Myocyte (in vitro differentiated cells): ENCODE data around the gene HCFC1R1. TPM values are rescaled to one million over a fixed set of nuclear protein-coding genes. Genes with fewer than 3 reads are reported as not detected.
A peak's percentile ranks its signal among the peaks of the same experiment; 100 is the strongest.

Experiments used
- DNase-seq: peaks from one replicate; pipeline ENCODE4 v3.0.0-alpha.2; 2012; ENCODE audit warnings: low read depth
- total RNA-seq: library from RNA; depleted of rRNA; stranded (reverse); fragments of >200 nt; gene quantifications from 2 replicates; pipeline ENCODE4 v1.2.3, GENCODE V29; 2014

HCFC1R1 gene
- total RNA-seq, 1 donor from 2014 or later: 34.9 TPM

DNA sequence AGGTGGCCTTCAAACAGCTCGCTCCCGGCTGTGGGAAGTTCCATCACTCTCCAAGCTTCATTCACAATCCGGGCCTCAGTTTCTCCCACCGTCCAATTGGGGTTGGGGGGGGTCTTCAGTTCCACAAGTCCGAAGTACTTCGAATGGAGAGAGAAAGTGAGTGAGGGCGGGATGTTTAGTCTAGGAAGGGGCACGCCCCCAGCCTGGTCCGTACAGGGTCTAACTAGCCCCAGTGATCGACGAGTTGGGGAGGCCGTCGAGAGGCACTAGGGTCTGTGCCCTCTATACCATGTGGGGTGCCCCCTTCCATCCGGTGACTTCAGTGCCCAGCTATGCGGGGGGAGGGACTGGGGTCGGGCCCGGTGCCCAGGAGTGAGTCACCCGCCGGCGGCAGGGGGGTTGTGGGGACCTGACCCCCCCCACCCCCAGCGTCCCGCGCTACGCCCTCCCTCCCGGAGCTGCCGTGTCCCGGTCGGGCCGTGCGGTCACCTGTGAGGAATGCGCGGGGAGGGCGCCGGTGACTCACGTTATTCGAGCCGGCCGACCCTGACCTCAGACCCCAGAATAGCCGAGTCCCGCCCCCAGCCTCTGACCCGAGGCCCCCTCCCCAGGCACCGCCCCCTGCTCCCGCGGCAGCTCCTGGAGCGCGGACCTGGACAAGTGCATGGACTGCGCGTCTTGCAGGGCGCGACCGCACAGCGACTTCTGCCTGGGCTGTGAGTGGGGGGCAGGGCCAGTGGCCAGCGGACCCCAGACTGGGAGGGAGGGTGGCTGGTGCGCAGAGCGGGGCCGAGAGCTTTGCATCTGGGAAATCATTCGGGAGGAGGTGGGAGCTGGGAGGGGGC, 2.9 kb downstream of the HCFC1R1 start:
- peak; percentile 91 for DNase-seq

DNA sequence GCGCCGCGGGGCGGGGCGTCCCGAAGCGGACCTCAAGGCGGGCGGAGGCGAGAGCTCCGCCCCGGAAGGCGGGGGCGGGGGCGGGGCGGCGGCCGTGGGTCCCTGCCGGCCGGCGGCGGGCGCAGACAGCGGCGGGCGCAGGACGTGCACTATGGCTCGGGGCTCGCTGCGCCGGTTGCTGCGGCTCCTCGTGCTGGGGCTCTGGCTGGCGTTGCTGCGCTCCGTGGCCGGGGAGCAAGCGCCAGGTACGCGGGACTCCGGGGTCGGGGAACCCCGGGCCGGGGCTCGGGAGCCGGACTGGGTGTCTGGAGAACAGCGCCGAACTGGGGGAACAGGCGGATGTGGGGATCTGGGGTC, 3.5 kb downstream of the HCFC1R1 start, which contains the start of gene TNFRSF12A:
Gene TNFRSF12A, plus strand, starts transcription at position 122 of the 357 bp plus-strand sequence. Its CDS starts 30 bp downstream, at position 152.
- DNase-seq: peak; percentile 79

DNA sequence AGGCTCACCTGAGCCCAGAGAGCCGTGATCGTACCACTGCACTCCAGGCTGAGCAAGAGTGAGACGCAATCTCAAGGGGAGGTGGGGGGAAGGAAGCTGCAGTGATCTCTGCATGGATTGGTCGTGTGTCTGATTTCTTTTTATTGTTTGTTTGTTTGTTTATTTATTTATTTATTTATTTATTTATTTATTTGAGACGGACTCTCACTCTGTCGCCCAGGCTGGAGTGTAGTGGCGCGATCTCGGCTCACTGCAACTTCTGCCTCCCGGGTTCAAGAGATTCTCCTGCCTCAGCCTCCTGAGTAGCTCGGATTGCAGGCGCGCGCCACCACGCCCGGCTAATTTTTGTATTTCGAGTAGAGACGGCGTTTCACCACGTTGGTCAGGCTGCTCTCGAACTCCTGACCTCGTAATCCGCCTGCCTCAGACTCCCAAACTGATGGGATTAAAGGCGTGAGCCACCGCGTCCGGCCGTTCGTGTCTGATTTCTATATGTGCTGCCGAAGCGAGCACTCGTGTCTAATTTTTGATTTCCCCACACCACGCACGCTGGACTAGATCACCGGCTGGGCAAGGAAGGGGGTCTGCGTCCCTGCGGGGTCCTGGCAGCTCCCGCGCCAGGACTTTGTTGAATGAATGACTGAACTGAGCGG, 4.0 kb downstream of the HCFC1R1 start:
- no peak for DNase-seq

DNA sequence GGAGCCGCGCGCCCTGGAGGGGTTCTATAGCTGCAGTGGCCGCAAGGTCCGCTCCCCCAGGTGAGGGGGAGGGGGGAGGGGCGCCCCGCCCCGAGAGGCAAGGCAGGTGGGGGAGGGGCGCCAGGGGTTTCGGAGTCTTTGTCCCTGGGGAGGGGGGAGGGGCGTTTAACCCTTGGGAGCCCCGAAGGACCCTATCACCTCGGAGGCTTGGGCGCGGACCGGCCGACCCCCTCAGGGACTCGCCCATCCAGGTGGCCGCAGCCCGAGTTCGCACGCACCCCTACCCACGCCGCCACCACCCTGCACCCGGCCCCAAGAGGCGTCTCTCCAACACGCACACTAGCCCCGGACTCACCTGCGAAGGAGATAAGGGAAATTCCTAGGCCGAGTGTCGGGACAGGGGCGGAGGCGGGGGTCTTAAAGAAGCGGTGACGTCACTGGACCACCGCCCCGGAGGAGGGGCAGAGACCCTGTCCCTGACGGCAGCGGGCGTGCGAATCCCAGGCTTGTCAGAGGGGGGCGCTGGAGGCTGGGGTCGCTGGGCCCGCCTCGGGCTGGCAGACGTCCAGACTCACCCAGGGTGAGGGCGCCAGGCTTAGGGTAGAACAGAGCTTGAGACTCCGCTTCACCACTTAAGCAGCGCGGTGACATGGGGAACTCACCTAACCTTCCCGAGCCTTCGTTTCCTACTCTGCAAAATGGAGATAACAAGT, 5.8 kb downstream of the HCFC1R1 start, which contains the start of gene CLDN6:
Gene CLDN6, minus strand, starts transcription at position 390 of the 713 bp plus-strand sequence. CDS start 2,162 bp downstream, outside the sequence.
- no peak for DNase-seq

DNA sequence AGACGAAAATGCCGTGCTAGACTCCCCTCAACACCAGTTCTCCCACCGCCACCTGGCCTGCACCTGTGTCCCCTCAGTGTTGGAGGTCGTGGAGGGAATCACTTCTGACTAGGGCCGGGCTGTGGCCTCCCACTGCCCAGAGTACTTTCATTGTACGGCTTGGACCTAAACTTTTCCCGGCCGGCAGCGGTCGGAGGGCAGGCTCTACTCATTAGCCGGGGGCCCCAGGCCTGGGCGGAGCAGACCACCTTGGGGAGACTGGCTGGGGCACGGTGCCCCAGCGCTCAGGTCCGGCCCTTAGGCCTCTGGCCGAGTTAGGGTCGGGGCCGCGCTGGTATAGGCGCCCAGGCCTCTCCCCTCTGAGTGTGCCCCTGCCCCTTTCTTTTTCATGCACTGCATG, 6.4 kb downstream of the HCFC1R1 start:
- no peak for DNase-seq

DNA sequence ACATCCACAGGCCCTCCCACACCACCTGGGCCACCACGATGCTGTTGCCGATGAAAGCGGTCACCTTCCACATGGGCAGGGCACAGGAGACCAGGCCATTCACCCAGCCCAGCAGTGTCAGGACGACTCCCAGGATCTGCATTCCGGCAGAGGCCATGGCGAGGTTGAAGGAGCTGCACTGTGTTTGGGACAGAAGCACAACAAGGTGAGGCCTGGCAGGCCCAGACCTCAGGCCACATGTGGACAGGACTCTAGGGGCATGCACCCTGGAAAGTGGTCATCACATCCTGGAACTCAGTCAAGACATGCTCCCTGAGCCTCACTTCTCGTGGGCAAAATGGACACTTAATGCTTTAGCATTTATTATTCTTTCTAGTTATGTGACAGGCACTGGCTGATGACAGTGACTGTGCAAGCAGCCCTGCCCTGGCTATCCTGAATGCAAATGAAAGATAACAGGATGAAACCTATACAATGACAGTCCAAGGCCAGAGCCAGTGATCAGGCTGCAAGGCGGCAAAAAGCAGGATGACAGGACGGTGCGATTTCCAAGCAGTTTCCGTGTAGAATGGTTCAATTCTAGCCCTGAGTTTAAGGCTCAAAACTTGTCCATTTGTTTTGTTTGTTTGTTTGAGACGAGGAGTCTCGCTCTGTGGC, 7.7 kb downstream of the HCFC1R1 start:
- no peak for DNase-seq

DNA sequence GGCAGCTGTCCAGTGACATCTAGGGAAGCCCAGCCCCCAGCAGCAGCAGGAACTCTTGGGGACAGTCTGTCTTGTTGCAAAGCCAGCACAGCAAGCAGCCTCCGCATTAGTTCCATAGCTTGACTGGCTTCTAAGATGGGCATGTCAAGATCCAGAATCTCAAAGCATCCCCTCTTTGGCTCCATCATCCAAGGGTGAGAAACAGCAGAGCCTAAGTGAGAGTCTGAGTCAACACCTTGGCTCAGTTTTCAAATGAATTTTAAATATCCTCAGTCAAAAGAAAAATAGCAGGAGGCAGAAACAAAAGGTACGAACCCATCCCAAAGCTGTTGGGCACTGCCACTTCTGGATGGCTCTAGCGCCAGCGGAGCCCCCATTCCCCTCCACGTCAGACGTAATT, 8.8 kb downstream of the HCFC1R1 start:
- DNase-seq: no peak

DNA sequence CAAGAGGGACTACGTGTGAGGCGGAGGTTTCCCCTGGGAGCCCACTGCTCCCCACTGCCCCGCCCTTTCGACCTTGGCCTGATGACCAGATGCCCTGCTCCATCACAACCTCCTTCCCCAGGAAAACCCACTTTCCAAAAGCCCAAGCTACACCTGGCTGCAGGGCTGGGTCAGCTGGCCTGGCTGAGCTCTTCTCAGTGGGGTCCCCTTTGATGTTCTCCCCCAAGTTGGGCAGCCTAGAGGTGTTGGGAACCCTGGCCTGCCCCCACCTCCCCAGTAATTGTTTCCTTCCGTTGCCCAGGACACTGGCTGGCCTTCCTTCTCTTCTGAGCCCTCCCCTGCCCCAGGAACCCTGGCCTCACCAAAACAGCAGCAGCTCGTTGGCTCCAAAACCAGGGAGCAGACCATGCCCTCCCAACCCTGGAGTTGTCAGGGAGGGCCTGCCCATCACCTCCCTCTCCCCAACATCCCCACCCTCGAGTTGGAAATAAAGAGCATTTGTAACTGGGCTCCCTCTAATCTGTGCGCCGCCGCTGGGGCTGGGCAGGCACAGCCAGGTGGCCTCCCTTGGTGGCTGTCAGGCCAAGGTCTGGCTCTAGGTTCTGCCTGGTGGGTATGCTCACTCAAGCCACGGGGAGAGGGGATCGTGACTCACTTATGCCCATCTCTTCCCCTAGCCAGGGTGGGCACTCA, 9.6 kb downstream of the HCFC1R1 start:
- DNase-seq: no peak

DNA sequence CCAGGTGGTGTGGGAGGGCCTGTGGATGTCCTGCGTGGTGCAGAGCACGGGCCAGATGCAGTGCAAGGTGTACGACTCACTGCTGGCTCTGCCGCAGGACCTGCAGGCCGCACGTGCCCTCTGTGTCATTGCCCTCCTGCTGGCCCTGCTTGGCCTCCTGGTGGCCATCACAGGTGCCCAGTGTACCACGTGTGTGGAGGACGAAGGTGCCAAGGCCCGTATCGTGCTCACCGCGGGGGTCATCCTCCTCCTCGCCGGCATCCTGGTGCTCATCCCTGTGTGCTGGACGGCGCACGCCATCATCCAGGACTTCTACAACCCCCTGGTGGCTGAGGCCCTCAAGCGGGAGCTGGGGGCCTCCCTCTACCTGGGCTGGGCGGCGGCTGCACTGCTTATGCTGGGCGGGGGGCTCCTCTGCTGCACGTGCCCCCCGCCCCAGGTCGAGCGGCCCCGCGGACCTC, 10.2 kb downstream of the HCFC1R1 start:
- DNase-seq: no peak

DNA sequence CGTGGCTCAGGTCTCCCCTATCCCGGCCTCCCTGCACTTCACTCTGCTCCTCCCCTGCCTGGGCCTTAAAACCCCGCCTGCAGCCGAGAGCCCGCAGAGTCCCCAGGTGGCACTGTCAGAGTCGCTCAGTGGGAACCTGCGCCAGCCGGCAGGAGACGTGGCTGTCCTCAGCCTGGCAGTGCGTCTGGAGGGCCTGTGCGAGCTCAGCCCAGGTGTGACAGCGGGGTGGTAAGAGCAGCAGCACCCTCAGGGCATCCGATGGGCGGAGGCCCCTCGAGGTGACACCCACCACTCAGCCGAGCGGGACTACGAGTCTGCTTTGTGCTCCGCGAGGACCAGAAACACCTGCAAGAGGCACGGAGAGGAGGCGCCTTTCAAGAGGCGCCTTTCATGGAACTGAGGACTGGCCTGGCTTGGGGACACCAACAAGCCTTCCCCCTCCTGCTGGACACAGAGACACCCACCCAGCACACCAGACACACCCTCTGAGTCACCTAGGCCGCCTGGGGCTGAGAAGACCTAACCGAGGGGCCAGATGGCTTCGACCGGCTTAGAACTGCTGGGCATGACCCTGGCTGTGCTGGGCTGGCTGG, 10.8 kb downstream of the HCFC1R1 start, which contains the start of gene CLDN9:
Gene CLDN9, plus strand, starts transcription at position 96 of the 593 bp plus-strand sequence. Its CDS starts 440 bp downstream, at position 536.
- no peak for DNase-seq

DNA sequence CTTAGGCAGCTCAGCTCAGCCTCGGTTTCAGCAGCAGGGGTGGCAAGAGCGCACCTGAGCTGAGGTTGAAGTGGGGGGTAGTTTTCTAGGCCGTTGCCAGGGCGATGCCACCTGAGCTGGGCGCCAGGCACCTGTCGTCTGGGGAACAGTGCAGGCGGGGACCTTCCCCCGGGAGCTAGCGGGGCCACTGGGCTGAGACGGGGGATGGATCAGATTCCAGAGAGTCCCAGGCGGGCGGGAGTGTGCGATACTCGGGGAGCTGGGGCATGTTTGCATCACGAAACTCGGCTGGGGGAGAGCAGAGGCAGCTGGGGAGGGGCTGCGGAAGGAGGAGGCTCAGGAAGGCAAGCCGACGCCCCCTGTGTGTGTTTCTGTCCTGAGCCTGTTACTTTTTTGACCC, 11.5 kb downstream of the HCFC1R1 start:
- DNase-seq: no peak

DNA sequence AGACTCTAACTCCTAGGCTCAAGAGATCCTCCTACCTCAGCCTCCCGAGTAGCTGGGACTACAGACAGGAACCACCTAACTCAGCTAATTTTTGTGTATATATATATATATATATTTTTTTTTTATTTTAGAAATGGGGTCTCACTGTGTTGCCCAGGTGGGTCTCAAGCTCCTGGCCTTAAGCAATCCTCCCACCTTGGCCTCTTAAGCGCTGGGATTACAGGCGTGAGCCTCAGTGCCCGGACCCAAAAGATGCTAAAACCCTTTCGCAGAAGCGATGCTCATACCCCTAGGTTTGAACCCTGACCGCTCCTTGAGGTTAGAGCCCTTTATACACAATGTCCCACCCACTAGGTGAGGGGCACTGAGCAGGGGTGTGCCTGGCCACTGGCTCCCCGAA, 13.2 kb downstream of the HCFC1R1 start:
- DNase-seq: no peak

DNA sequence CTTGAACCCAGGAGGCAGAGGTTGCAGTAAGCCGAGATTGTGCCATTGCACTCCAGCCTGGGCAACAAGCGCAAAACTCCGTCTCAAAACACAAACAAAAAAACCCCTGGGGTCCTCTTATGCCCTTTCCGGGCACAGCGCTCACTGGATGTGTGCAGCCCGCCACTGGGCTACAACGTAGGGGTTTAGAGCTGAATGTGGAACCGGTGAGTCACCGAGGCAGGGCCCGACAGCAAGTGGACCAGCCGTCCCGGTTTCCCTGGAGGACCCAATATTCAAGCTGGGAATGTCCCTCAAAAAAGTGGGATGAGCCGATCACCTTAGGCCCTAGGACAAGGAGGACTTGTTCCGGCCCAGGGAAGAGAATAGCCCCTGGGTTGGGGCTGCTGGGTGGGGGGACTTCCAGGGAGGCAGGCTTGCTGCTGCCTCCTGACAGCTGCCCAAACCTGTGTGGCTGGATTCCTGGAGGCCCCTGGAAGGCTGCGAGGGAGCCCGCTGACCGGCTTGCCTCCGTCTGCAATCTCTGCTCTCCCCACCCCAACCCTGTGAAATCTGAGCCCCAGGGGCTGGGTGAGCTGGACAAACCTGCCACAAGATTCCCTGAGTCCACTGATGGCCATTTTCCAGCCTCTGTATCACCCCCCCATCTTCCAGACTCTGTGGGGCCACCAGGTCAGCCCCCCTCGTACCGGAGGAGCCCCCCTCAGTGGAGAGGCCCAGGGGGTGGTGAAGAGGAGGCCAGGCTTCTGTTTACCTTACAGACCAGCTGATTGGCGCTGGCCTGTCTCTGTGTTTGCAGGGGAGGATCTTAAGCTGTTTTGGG, 14.0 kb downstream of the HCFC1R1 start:
- DNase-seq: no peak

DNA sequence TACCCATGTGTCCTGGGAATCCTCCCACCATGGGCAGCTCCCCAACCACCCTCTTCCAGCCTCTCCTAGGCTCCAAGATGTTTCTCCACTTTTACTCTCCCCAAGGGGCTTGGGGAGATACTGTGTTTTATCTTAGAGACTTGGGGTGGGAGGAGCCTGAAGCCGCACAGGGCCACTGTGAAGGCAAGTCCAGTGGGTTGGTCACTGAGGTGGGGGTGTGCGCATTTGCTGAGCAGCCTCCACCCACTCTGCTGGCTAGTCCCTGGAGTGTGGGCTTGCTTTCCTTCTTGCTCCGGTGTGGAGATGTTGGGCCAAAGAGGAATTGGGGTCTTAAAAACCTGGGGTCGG, 15.1 kb downstream of the HCFC1R1 start:
- DNase-seq: no peak

DNA sequence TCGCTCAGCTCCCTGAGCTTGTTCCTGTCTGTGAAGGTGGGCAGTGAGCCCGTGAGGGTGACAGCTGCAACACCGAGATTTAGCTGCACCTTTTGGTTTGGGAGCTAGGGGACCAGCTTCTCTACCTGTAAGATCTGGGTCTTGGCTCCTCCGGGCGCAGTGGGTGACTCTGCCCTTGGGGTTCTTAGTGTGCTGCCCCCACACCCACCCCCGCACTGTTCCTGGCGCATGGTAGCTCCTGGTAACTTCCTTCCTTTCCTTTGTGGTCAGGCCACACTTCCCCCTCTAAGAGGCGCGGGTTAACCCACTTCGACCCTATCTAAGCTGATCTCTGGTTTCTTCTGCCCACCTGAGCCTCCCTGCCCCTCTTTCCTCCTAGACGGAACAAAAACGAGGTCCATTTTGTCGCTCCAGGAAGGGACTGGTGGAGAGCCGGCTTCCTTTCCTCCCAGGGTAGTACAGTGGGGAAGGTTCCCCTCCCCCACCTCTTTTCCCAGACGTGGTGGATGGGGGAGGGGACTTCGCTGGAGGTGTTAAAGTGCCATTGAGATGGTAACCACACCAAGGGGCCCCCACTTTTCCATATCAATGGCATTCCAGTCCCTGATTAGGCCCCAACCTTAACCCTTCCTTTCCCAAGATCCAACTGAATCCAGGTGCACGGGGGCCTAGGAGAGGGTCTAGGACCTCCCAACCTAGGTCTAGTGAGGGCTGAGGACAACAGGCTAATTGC, 15.6 kb downstream of the HCFC1R1 start:
- DNase-seq: no peak

DNA sequence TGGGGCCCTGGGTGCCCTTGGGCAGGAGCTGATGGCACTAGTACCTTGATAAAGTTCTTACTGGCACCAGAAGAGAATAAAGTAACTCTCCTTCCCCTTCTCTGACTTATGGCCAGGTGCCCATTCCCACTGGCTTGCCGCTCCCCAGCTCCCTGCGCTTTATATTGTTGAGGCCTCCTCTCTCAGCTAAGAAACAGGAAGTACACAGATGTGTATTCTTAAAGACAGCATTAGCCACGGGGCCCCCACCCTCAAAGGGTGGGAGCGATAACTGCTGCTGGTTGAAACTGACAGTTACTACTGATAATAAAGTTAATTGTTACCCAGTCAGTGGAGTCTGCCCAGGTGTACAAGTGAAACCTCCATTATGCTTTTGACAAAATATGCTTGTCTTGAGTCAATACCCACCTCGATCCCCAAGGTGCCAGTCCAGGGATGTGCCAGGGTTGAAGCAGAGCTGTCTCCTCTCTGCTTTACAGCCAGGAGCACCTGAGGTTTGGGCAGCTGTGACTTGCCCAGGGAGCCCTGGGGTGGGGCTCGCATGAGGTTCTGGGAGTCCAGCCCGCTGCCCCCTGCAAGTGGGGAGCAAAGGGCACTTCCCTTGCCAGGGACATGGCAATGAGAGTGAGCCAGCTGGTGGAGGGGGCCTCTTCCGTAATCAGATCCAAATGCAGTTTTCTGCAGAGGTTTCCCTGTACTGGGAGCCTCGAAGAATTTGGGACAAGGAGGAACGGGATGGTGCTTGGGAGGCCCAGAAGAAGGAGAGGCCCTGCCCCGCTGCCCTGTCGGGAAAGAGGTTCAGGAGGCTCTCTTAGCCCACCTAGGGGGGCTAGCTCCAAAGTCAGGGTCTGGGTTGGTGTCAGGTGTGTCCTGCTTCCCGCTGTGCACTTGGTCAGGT, 16.4 kb downstream of the HCFC1R1 start:
- DNase-seq: no peak

DNA sequence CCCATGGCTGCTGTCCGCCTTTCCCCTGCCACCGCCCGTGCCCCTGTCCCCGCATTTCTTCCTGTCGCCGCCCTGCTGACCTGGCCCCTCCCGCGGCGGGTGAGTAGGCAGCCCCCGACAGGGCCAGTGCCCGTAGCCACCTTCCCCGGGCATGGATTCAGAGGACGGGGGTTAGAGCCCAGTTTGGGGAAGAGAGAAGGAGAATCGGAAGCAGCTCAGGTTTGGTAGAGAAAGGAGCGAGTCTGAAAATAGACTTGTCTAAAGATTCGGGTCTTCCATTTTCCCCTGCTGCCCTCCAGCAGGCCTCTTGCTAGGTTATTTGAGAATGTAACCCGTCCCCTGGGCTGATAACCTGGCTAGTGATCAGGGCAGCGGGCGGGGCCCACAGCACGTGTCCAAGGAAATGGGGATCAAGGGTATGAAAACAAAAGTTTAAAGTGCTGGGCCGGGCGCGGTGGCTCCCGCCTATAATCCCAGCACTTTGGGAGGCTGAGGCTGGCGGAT, 18.9 kb downstream of the HCFC1R1 start:
- no peak for DNase-seq
